Cardiac muscle cell (in vitro differentiated cells and primary cell): ENCODE data around the gene EPSTI1. TPM values are rescaled to one million over a fixed set of nuclear protein-coding genes. Genes with fewer than 3 reads are reported as not detected.
"Not testable (repeated sequence)": the region's sequence is repeated elsewhere in the genome, so short reads cannot be mapped to it uniquely, and the experiment has no call there.

ENCODE experiments used
- DNase-seq, 2 donors: peaks; one replicate each; pipeline versions ENCODE4 v3.0.0 to v3.0.0-alpha.2; 2010 to 2017; ENCODE audit warnings: low read depth in 1 of 2, low spot score in 1 of 2
- H3K27ac ChIP-seq: fragments of 200-600 bp; sonication (generic); 2 replicates; pipeline ENCODE4 v1.5.1; 2016
- H3K27me3 ChIP-seq: fragments of 200-600 bp; sonication (generic); 2 replicates; pipeline ENCODE4 v1.6.0; 2016; ENCODE audit warnings: control low read depth
- H3K36me3 ChIP-seq: fragments of 200-600 bp; sonication (generic); 2 replicates; pipeline ENCODE4 v1.5.1; 2016; ENCODE audit warnings: control low read depth
- H3K4me1 ChIP-seq: fragments of 200-600 bp; sonication (generic); 2 replicates; pipeline ENCODE4 v1.8.1; 2017; ENCODE audit warnings: low read depth, mild to moderate bottlenecking, mixed run types
- H3K4me3 ChIP-seq: fragments of 200-600 bp; sonication (generic); 2 replicates; pipeline ENCODE4 v1.5.1; 2016; ENCODE audit warnings: mild to moderate bottlenecking
- H3K9me3 ChIP-seq: fragments of 200-600 bp; sonication (generic); 2 replicates; pipeline ENCODE4 v1.5.1; 2017; ENCODE audit warnings: low read depth, mild to moderate bottlenecking, control low read depth
- CTCF ChIP-seq: IDR thresholded peaks from 2 replicates; pipeline ENCODE4 v1.5.1; 2012; ENCODE audit warnings: low read depth, mild to moderate bottlenecking, low read length
- polyA plus RNA-seq: library from polyadenylated mRNA; unstranded; fragments of >200 nt; fragmentation: Nextera tagmentation; extraction: Ambion mirVana; gene quantifications from 2 replicates; pipeline ENCODE4 v1.2.1, GENCODE V29; 2016
- total RNA-seq: library from RNA; depleted of rRNA; stranded (reverse); fragments of >200 nt; gene quantifications from 2 replicates; pipeline ENCODE4 v1.2.3, GENCODE V29; 2016

EPSTI1 gene
- total RNA-seq = 8.3 and 11.8 TPM in 2 replicates
- 11.1 and 11.9 TPM in 2 replicates for polyA plus RNA-seq

- peak within 1 kb of the TSS; percentile 0 for H3K4me3 ChIP-seq
- no peaks in the 10 kb centered on the region for H3K36me3 ChIP-seq
- peaks cover 42% of the 10 kb centered on the region for H3K4me1 ChIP-seq
- no peaks in the 10 kb centered on the region for H3K9me3 ChIP-seq
- DNase-seq = peak; percentile 38 to 79
- H3K27ac ChIP-seq = peak within 1 kb of the TSS; percentile 88
- H3K27me3 ChIP-seq = no peaks in the 10 kb centered on the region
- TF ChIP-seq CTCF = no peak
Observed at GRCh38 chr13:42991898-42992763, at the start of gene EPSTI1. Gene EPSTI1, minus strand, starts transcription at chr13:42992241. Its CDS starts 76 bp downstream, at chr13:42992165.

GRCh38 chr13:43041369-43041921 lies 49.4 kb upstream of the EPSTI1 start:
- no peak for TF ChIP-seq CTCF
- H3K36me3 ChIP-seq = no peaks in the 10 kb centered on the region
- H3K27me3 ChIP-seq = no peaks in the 10 kb centered on the region
- H3K4me3 ChIP-seq = no peak overlapping the region
- no peak for DNase-seq
- no peak overlapping the region for H3K27ac ChIP-seq
- no peaks in the 10 kb centered on the region for H3K4me1 ChIP-seq
- H3K9me3 ChIP-seq = no peaks in the 10 kb centered on the region

GRCh38 chr13:43040581-43041368 lies 48.7 kb upstream of the EPSTI1 start:
- not testable (repeated sequence) for H3K9me3 ChIP-seq, H3K4me3 ChIP-seq, H3K27me3 ChIP-seq, H3K4me1 ChIP-seq, H3K36me3 ChIP-seq, DNase-seq, H3K27ac ChIP-seq

GRCh38 chr13:43039966-43040365 lies 47.9 kb upstream of the EPSTI1 start:
- no peak for TF ChIP-seq CTCF
- H3K36me3 ChIP-seq = no peaks in the 10 kb centered on the region
- DNase-seq = no peak
- no peaks in the 10 kb centered on the region for H3K4me1 ChIP-seq
- no peaks in the 10 kb centered on the region for H3K9me3 ChIP-seq
- no peaks in the 10 kb centered on the region for H3K27me3 ChIP-seq
- H3K4me3 ChIP-seq = no peak overlapping the region
- no peak overlapping the region for H3K27ac ChIP-seq

- Histone ChIP-seq H3K36me3 (no peaks in the 10 kb centered on the region), H3K27me3 (no peaks in the 10 kb centered on the region), H3K9me3 (no peaks in the 10 kb centered on the region), H3K27ac (no peak overlapping the region), H3K4me1 (no peaks in the 10 kb centered on the region), H3K4me3 (no peak overlapping the region)
- TF ChIP-seq CTCF = no peak
- DNase-seq = peak in 1 of 2 donors; percentile 84
Observed at GRCh38 chr13:43036351-43037250, 44.6 kb upstream of the EPSTI1 start.
